ENCODE data around the gene FLOT1. TPM values are rescaled to one million over a fixed set of nuclear protein-coding genes. Genes with fewer than 3 reads are reported as not detected.
A peak's percentile ranks its signal among the peaks of the same experiment; 100 is the strongest.

The FLOT1 gene
- total RNA-seq, 1 experiment from 2014 or later = 176 TPM

- in situ Hi-C loops (cut with HindIII; ENCODE audit: low pct_unique_long_range_greater_than_20kb, low sequenced_read_pairs) = no loop called here
- peak overlapping the region; percentile 90 for H3K27ac ChIP-seq (ENCODE audit: low read length)
- H3K9me3 ChIP-seq (ENCODE audit: control insufficient read depth, insufficient read depth, low read depth, low read length) = no peaks in the 10 kb centered on the region
- intact Hi-C loops (cut with micrococcal nuclease; ENCODE audit: unreplicated experiment) = loop anchor here (5.0 kb wide), 1 partner anchor 40 kb away; no protein-coding TSS in a partner anchor
- H3K36me3 ChIP-seq (ENCODE audit: control insufficient read depth, insufficient read depth, low read length) = peaks cover 25% of the 10 kb centered on the region
- H3K27me3 ChIP-seq (ENCODE audit: control insufficient read depth, insufficient read depth, low read length) = no peaks in the 10 kb centered on the region
- no peak for DNase-seq (ENCODE audit: low read depth, low spot score)
- peaks cover 36% of the 10 kb centered on the region for H3K4me1 ChIP-seq (ENCODE audit: control insufficient read depth, insufficient read depth, low read length)
- BruUV-seq (replicated peaks) = no TSS peak
- POLR2A ChIA-PET = no interaction called here
- H3K4me3 ChIP-seq (ENCODE audit: low read depth in 2 of 2, low read length in 2 of 2) = peak overlapping the region; percentile 81 to 85
- peak; percentile 0 for ATAC-seq
- CTCF ChIA-PET = no interaction called here
- TF ChIP-seq POLR2AphosphoS5 (IDR thresholded peaks at IDR 0.05; ENCODE audit: low read depth, low read length) (peak; percentile 30; the same call in 1 of the 2 replicates), TCF7L2 (IDR thresholded peaks at IDR 0.05; ENCODE audit: low read depth, low read length) (no peak), SIN3A (IDR thresholded peaks at IDR 0.05; ENCODE audit: borderline replicate concordance, insufficient read depth, low read depth, low read length) (0 out of 2 replicates have a peak, but pooled peaks have one; percentile 41)
Observed at GRCh38 chr6:30741789-30742315, 635 bp downstream of the FLOT1 start.

- TF ChIP-seq REST (IDR thresholded peaks at IDR 0.05; ENCODE audit: insufficient read depth in 1 of 2, low read depth in 2 of 2, low read length in 1 of 2) (no peak), TCF7L2 (IDR thresholded peaks at IDR 0.05; ENCODE audit: low read depth, low read length) (no peak), CTCF (IDR thresholded peaks at IDR 0.05) (no peak), POLR2AphosphoS5 (IDR thresholded peaks at IDR 0.05; ENCODE audit: low read depth, low read length) (no peak), SIN3A (IDR thresholded peaks at IDR 0.05; ENCODE audit: borderline replicate concordance, insufficient read depth, low read depth, low read length) (no peak)
- peaks cover 25% of the 10 kb centered on the region for H3K36me3 ChIP-seq (ENCODE audit: control insufficient read depth, insufficient read depth, low read length)
- H3K4me1 ChIP-seq (ENCODE audit: control insufficient read depth, insufficient read depth, low read length) = peaks cover 34% of the 10 kb centered on the region
- in situ Hi-C loops (cut with HindIII; ENCODE audit: low pct_unique_long_range_greater_than_20kb, low sequenced_read_pairs) = no loop called here
- intact Hi-C loops (cut with micrococcal nuclease; ENCODE audit: unreplicated experiment) = loop anchor here (5.0 kb wide), 1 partner anchor 41 kb away; no protein-coding TSS in a partner anchor
- ChIA-PET POLR2A (interaction anchor here (0.7 kb wide), 1 partner anchor 453 kb away, joined by 3 read pairs; no protein-coding TSS in a partner anchor), CTCF (no interaction called here)
- BruUV-seq (replicated peaks) = no TSS peak
- H3K27me3 ChIP-seq (ENCODE audit: control insufficient read depth, insufficient read depth, low read length) = no peaks in the 10 kb centered on the region
- ATAC-seq (no peak), DNase-seq (ENCODE audit: low read depth, low spot score) (no peak)
- H3K27ac ChIP-seq (ENCODE audit: low read length) = peak overlapping the region; percentile 90
- H3K4me3 ChIP-seq (ENCODE audit: low read depth in 2 of 2, low read length in 2 of 2) = peak overlapping the region; percentile 81 to 85
- H3K9me3 ChIP-seq (ENCODE audit: control insufficient read depth, insufficient read depth, low read depth, low read length) = no peaks in the 10 kb centered on the region
Observed at GRCh38 chr6:30741063-30741779, 1.3 kb downstream of the FLOT1 start.

All from Panc1 (cell line).